Stimulated activated CD4-positive, alpha-beta T cell treated with anti-CD3 and anti-CD28 coated beads, TNF-alpha, amount 100 ng/mL, for 48 hours (primary cell): ENCODE measurements around the gene TMEM52.

Source experiments
- DNase-seq, 3 donors: peaks; one replicate each; pipeline ENCODE4 v3.0.0-alpha.2; 2020; ENCODE audit warnings: low read depth in 3 of 3

Gene TMEM52

DNA sequence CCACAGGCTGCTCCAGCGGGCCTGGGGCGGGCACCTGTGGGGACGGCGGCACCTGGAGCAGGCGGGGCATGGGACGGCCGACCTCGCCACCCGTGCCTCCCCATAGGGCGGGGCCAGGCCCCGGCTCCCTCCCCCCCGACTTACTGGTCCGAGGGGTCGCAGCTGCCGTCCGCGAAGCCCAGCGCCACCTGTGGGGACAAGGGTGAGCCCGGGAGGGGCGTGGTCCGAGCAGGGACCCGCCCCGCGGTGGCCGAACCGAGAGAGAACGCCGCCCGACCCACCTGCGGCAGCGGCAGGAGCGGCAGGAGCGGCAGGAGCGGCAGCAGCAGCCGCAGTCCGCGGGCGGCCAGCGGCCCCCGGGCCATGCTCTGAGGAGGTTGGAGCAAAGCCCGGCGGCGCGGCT is at the start of gene TMEM52:
TSS of gene TMEM52 (minus strand) at position 379 of the 403 bp plus-strand sequence. CDS start at position 365, 14 bp downstream.
- DNase-seq = no peak

DNA sequence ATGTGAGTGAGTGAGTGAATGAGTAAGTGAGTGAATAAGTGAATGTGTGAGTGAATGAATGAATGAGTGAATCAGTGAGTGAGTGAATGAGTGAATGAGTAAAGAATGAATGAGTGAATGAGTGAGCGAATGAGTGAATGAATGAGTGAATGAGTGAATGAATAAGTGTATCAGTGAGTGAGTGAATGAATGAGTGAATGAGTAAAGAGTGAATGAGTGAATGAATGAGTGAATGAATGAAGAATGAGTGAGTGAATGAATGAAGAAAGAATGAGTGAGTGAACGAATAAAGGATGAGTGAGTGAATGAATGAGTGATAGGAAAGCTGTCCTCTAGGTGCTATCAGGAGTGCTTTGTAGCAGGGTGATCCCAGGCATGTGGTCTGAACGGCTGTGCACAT is 48.8 kb upstream of the TMEM52 start:
- no peak for DNase-seq

DNA sequence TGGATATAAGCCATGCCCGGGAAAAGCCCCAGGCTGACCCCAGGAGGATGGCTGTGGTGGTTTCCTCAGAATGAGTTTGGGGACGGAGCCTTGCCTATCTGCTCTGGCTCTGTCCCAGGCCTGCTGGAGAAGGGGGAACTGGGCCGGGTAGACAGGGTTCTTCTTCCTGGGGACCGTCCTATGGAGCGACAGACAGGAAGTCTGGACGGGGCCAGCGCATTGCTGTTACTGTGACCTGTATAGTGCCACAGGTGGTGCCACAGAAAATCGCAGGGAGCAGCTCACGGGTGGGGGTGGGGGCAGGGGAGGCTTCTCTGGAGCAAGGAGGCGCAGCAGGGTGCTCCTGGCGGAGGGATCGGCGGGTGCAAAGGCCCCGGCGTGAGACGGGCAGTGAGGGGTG is 48.1 kb upstream of the TMEM52 start:
- no peak for DNase-seq

DNA sequence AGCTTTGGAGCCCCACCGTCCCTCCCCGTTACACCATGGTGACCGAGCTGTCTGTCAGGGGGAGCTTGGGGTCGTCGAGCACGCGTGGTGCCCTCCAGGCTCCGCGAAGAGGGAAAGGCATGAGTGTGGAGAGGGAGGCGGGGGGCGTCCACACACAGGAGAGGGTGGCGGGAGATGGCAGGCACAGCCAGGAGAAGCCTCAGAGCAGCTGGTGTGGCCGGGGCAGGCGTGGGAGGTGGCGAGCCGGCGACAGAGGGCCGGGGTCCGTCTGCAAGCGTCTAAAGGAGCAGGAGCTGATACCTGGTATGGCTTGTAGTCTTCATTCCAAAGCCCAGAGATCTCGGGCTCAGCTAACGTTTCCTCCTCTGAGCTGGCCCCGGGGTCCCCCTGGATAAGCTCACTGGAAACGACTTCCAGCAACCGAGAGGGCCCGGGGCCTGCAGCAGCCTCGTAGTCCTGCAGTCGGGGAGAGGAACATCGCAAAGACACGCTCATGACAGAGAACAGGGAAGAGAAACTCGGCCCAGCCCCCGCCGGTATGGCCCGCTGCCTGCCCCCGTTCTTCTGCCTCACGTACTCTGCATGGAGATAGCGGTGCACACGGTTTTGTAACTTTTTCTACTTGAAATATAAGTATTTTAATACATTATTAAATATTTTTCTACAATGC is 47.1 kb upstream of the TMEM52 start:
- no peak for DNase-seq

DNA sequence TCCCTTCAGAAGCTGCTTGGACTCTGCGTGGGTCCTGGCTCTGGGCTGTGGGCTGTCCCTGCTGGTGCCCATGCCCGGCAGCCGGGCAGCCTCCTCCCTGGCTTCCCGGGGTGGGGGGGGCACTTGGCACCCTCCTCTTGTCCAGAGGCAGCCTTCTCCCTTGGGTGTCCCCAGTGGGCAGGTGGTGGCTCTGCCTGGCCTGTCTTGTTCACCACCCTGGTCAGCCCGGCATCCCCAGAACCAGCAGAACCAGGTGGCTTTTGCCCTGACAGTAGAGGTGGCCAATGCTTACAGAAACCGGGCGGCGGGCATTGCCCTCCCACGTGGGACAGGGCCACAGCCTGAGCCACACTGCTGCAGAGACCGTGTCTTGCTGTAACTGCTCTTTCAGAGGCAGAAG is 46.5 kb upstream of the TMEM52 start:
- no peak for DNase-seq

DNA sequence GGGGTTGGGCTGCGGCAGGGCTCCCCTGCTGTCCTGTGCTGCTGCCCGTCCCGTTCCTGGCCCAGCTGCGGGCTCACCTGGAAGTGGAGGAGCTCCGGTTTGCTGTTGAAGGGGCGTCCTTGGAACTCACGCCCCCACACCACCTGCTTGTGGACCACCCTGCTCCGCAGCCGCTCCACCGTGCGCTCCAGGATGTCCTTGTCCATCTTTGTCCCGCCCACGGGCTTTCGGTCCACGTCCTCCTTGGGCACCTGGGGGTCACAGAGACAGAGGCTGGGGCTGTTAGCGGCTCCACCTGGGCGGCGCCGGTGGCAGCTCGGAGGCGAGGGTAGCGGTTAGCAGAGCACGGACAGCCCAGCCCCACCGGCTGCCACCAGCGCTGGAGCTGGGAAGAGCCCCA is 45.7 kb upstream of the TMEM52 start:
- no peak for DNase-seq

DNA sequence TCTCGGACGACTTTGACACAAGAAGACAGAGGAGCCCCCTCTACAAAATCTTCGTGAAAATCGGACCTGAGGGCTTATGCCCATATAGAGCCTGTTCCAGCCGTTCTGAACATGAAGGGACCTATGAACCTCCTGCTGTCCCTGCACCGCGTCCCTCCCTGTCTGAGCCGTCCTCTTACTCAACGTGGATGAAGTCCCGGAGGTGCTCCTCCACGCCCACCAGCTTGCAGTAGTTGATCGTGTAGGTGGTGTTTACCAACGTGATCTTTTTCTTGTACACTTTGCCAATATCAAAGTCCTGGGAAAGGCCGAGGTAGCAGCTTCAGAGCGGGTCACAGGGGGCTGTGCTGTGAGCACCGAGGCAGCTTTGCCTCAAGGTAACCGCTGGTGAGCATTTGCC is 44.5 kb upstream of the TMEM52 start:
- no peak for DNase-seq

DNA sequence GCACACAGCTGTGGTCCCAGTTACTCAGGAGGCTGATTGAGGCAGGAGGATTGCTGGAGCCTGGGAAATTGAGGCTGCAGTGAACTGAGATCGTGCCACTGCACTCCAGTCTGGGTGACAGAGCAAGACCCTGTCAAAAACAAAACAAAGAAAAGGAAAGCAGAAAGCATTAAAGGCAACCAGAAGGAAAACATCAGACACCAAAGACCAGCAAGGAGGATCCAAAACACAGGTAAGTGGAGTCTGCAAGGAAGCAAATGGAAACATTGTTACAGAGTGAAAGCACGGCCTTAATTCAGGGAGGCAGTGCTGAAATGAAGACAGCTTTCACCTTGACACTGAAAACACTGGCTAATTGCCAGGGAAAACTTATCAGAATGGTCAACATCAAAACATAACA is 43.7 kb upstream of the TMEM52 start:
- no peak for DNase-seq

DNA sequence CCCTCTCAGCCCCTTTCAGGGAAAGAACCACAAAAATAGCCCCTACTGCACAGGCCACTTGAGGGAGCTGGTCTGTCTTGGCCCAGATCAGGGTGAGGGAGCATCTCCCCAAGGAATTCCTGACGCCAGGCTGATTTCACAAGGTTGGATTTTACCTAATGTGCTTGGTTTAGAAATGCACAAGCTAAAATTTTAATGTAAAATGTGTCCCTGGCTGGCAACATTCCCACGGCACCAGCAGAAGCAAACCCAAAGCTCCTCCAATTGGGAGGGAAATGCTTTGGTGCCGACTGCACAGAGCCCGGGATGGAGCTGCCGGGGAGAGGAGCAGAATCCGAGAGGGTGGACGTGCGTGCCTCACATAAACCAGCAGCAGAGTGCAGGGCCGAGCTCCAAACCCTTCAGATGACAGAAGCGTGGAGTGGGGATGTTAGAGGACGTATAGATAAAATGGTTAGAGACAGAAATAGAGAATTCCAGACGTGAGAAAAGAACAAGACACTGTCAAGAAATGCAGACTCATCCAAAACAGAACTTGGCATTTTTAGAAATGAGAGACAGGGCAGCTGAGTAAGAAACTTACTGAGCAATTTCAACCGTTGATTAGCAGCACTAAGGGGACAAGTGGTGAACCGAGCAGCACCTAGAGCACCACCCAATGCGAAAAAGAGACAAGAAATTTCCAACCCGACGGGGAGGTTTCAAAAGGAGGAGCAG is 41.6 kb upstream of the TMEM52 start:
- no peak for DNase-seq

DNA sequence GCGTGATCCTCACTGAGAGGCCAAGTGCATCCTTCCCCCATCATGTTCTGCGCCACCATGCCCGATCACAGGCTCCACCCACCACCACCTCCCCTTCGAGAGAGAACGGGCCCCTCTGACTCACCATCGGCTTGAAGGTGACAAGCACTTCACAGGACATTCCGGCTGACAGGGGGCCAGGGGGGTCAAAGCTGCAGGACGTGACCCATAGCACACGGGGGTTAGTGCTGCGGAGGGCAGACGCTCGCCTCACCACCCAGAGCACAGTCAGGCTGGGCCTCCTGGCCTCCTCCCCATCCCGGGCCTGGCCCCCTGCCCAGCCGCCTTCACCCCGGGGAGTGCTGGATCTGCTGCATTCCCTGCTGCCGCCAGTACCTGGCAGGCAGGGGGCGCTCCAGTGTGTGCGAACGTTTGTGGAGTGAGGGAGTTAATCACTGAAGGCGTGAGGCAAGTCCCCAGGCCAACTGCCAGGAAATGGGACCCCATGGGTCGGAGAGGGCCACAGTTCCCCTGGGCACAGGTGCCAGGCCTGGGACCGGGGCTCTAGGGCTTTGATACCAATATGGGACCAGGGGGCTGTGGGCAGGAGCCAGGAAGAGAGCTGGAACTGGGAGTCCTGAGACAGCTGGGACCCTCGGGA is 40.9 kb upstream of the TMEM52 start:
- peak; percentile 61 to 82 (median 72) for DNase-seq

DNA sequence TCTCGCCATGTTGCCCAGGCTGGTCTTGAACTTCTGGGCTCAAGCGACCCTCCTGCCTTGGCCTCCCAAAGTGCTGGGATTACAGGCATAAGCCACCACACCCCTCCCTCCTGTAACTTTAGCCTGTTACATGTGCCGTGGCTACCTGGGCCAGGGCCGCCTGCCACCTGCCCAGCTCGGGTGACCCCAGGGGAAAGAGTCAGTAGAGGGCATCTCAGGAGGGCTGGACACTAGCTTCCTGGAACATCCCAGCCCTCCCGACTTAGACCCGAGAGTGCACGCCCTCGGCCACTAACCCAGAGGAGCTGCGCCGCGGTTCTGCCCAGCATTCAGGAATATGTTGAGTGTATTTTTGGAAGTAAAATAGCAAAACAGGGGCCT is 40.4 kb upstream of the TMEM52 start:
- DNase-seq = no peak

DNA sequence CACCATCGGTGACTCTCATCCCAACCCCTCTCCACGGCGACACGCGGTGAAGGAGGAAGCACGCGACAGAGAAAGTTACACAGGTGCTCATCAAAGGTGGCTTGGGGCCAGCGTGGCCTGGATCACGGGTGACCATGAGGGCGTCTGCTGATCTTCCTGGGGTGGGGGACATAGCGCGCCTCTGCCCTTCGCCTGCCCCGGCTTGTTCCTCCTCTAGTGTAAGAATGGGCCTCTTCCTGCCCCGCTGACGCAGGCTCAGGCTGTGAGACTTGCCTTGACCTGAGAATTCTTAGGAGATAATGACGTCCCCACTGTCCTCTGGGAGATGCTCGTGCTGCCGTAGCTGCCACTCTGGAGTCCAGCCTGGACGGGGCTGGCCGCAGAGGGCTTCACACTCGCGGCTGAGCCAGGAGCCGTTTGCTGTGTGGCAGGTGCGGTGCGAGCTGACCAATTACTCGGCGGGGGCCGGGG is 39.0 kb upstream of the TMEM52 start:
- no peak for DNase-seq

DNA sequence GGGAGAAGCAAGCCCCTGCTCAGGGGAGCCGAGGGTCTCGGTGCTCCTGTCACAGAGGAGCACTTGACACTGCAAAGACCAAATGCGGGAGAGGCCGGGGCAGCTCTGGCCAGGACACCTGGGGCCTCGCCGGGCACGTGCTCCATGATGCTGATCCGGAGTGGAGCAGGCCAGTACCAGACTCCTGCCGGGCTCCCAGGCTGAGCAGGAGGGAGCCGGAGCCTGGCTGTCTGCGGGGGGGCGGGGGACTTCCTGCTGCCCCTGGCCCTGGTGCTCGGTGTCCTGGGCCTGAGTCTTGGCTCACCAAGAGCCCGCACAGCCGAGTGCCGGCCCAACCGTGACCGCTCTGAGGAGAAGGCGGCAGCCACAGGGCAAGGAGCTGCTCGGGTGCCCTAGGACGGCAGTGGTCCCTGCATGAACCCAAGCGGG is 38.5 kb upstream of the TMEM52 start:
- DNase-seq = no peak

DNA sequence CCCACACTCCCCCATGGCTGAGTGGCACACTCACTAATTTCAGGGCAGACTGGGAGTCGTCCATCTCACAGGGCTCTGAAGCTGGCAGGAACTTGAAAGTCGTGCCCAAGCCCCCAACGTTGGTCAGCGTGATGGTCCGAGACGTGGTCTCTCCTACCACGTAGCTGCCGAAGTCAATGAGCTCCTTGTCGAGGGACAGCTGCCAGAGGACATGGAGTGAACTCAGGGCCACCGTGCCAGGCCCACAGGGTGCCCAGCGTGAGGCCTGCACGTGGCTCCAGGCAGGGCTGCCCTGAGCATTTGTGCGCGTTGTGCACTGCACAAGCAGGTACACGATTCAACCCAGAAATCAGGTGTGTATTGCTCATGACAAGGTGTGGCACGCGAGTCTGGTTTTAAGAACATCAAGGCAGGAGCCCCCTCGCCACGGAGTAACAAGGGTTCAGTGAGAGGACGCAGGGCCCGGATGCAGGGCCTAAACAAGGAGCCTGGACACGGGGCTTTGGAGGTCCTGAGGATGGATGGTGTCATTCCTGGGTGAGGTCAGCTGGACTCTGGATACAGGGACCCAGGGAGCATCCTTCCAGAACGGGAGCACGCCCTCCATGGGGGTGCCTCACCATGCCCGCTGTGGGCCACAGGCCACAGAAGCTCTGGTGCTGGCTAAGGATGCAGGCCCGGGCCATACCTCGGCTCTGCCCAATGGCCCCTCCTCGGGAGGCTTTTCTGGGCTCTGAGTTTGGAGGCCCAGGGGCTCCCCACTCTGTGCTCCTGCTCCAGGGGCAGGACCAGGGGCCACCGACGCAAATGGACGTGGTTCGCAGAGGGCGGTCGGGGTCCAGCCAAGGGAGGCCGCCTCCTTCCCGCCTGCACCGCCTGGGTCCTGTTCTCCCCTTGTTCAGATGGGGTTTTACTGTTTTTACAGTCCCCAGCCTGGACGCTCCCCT is 37.8 kb upstream of the TMEM52 start:
- DNase-seq = no peak

DNA sequence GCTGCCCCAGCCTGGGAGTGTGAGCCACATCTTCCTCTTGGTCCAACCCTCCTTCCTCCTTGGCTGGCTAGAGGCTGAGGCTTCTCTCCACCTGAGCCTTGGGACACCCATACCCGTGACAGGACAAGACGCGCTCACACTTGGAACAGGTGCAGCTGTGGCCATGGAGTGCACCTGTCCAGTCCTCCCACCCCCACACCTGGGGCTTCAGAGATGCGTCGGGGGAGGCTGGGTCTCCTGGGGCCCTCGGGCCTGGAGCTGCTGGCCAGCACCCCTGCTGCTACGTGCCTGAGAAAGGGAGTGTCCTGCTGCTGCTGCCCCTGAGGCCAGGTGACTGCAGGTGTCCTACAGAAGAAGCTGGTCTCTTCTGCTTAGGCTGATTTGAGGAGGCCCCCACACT is 37.0 kb upstream of the TMEM52 start:
- no peak for DNase-seq

DNA sequence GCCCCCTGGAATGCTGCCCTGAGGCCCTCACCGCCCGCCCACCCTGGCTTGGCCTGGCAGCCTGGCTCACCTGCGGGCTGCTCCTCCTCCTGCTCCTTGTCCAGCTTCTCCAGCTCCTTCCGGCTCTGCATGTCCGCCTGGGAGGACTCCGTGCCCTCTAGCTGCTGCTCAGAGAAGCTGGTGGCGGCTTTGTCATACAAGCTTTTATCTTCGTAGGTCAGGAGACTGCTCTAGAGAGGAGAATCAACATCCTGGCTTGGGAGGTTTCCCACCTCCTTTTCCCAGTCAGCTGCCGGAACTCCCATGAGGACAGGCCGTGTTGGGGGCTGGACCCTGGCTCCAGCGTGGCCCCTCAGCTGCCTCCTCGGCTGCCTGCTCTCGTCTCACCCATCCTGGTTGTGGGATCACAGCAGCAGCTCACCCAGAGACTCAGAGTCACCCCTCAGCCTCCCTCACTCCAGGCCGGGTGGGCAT is 36.6 kb upstream of the TMEM52 start:
- DNase-seq = no peak

DNA sequence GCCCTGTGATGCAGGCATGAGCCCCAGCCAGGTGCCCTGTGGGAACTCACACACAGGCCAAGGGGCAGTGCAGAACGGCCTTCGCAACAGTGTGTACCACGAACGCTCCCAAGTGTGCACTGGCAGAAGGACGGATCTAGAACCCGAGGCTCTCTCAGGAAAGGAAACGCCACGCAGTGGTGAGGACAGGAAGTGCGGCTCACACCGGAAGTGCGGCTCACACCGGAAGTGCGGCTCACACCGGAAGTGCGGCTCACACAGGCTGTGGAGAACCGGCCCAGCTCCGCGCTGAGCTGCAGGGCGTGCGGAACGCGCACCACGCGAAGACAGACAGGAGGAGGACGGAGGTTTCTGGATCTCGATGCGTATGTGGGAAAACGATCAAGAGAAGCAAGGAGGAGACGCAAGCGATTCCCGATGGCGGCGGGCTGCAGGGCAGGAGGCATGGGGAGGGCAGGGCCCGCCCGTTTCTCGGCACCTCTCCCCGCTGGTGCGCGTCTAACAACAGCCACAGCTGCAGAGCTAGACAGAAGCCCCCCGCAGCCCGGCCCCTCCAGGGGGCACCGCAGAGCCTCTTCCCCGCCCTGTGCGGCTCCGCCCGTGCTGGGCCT is 35.9 kb upstream of the TMEM52 start:
- peak in 1 of 3 donors; percentile 9 for DNase-seq

DNA sequence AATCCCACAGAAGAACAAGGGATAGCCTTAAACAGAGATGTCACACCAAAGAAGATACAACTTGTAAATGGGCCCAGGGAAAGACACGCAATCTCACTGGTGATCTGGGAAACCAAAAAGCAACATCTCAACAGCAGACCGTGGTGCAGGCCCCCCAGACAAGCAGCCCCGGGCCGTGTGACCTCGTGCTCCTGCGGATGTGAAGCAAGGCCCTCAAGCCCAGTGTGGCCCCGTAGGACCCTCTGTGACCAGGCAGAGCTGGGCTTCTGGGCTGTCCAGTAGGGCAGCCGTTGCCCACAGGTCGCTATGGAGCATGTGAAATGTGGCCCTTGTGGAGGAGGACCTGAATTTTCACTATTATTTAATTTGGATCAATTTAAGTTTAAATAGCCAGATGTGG is 34.9 kb upstream of the TMEM52 start:
- no peak for DNase-seq

DNA sequence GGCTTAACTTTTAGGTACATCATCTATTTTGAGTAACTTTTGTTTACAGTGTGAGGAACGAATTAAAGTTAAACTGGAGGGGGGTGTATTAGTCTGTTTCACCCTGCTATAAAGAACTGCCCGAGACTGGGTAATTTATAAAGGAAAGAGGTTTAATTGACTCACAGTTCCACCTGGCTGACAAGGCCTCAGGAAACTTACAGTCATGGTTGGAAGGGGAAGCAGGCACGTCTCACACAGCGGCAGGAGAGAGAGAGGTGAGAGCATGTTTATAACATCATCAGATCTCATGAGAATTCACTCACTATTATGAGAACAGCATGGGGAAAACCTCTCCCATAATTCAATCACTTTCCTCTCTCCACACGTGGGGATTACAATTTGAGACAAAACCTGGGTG is 31.9 kb upstream of the TMEM52 start:
- no peak for DNase-seq

DNA sequence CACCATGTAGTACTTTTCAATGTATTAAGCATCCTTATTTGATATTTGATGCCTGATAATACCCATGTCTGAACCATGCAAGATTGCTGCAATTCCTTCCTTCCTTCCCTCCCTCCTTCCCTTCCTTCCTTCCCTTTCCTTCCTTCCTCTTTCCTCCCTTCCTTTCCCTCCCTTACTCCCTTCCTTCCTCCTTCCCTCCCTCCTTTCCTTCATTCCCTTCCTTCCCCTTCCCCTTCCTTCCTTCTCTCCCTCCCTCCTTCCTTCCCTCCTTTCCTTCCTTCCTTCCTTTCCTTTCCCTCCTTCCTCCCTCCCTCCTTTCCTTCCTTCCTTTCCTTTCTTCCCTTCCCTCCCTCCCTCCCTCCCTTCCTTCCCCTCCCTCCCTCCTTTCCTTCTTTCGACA is 29.7 kb upstream of the TMEM52 start:
- DNase-seq = no peak

DNA sequence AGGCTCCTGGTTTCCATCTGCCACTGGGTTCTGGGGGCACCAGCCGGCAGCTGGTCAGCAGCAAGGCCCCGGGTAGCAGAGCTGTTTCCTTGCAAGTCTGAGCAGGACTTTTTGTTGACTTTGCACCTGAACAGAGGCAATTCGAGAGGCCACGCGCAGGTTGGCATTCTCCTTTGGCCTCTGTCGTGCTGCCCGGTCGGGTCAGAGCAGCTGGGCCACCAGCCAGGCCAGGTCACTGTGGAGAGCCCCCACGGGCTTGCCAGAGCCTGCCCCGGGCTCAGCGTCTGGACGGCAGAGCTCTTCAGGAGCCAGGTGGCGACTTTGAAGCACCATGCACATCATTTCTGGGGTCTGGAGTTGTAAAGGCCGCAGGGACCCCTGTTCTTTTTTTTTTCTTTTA is 28.4 kb upstream of the TMEM52 start:
- DNase-seq = no peak
